ENCODE measurements around the gene DPPA2.

DNA sequence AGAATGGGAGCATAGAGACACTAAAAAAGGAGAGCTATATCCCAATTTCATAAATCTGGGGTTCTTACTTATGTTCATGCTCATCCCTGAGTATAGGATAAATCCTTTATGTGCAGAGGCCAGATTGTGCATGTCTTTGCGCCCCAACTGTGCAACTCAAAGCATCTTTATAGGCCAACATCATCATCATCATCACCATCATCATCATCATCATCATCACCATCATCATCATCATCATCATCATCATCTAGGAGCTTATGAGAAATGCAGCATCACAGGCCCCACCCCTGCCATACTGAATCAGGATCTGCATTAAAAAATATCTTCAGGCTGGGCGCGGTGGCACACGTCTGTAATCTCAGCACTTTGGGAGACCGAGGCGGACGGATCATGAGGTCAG, 45.5 kb downstream of the DPPA2 start:
- no peak for TF ChIP-seq TAF1 (IDR thresholded peaks at IDR 0.05; ENCODE audit: low read depth, low read length)
- TF ChIP-seq POLR2A (IDR thresholded peaks at IDR 0.05; ENCODE audit: low read depth, low read length) = no peak
